Smooth muscle cell (in vitro differentiated cells): ENCODE results near the gene PAX5. TPM values are rescaled to one million over a fixed set of nuclear protein-coding genes. Genes with fewer than 3 reads are reported as not detected.

Experiments used
- DNase-seq: peaks from one replicate; lab custom pipeline; 2025; ENCODE audit not compliant: unreplicated experiment; lab: John Stamatoyannopoulos, UW
- H2AFZ ChIP-seq: fragments of 200-600 bp; sonication (generic); 2 replicates; pipeline ENCODE4 v1.6.0; 2016; ENCODE audit warnings: antibody characterized with exemption, low read depth, mild to moderate bottlenecking
- H3F3A ChIP-seq: fragments of 200-600 bp; sonication (generic); 2 replicates; pipeline ENCODE4 v1.6.0; 2017; ENCODE audit warnings: antibody characterized with exemption, low read depth
- H3K27ac ChIP-seq: fragments of 200-600 bp; sonication (generic); 2 replicates; pipeline ENCODE4 v1.5.1; 2016; ENCODE audit warnings: low read depth, mild to moderate bottlenecking
- H3K27me3 ChIP-seq: fragments of 200-600 bp; sonication (generic); 2 replicates; pipeline ENCODE4 v1.6.1; 2016; ENCODE audit warnings: low read depth, mild to moderate bottlenecking
- H3K36me3 ChIP-seq: fragments of 200-600 bp; sonication (generic); 2 replicates; pipeline ENCODE4 v1.5.1; 2016; ENCODE audit warnings: low read depth
- H3K4me1 ChIP-seq: fragments of 200-600 bp; sonication (generic); 2 replicates; pipeline ENCODE4 v1.5.1; 2016; ENCODE audit warnings: low read depth
- H3K4me2 ChIP-seq: fragments of 200-600 bp; sonication (generic); 2 replicates; pipeline ENCODE4 v1.6.0; 2016; ENCODE audit warnings: mild to moderate bottlenecking
- H3K4me3 ChIP-seq: fragments of 200-600 bp; sonication (generic); 2 replicates; pipeline ENCODE4 v1.5.1; 2016; ENCODE audit warnings: mild to moderate bottlenecking
- H3K79me2 ChIP-seq: fragments of 200-600 bp; sonication (generic); 2 replicates; pipeline ENCODE4 v1.6.0; 2016; ENCODE audit warnings: low read depth, mild to moderate bottlenecking
- H3K9ac ChIP-seq: fragments of 200-600 bp; sonication (generic); 2 replicates; pipeline ENCODE4 v1.6.0; 2016; ENCODE audit warnings: low read depth
- H3K9me3 ChIP-seq: fragments of 200-600 bp; sonication (generic); replicated peaks from 2 replicates; pipeline ENCODE4 v1.5.1; 2016; ENCODE audit warnings: low read depth
- H4K20me1 ChIP-seq: fragments of 200-600 bp; sonication (generic); 2 replicates; pipeline ENCODE4 v1.6.0; 2016; ENCODE audit warnings: low read depth
- CTCF ChIP-seq: fragments of 200-600 bp; sonication (generic); IDR thresholded peaks from 2 replicates; pipeline ENCODE4 v1.5.1; 2017; ENCODE audit warnings: borderline replicate concordance, mild to moderate bottlenecking, antibody characterized with exemption; ENCODE audit not compliant: insufficient read depth, poor library complexity, severe bottlenecking
- WGBS: methylation state at CpG from one replicate; pipeline ENCODE4 v1.1.7; 2016; ENCODE audit warnings: low lambda C conversion rate; 5-methylcytosine and 5-hydroxymethylcytosine counted together
- polyA plus RNA-seq: library from polyadenylated mRNA; unstranded; fragments of >200 nt; fragmentation: Nextera tagmentation; extraction: Ambion mirVana; gene quantifications from 2 replicates; pipeline ENCODE4 v1.2.1, GENCODE V29; 2016
- total RNA-seq: library from RNA; depleted of rRNA; stranded (reverse); fragments of >200 nt; gene quantifications from 2 replicates; pipeline ENCODE4 v1.2.3, GENCODE V29; 2014

PAX5 gene
- total and polyA plus RNA-seq, 2 experiments from 2014 or later = 0.09 TPM; not detected in 1

DNA sequence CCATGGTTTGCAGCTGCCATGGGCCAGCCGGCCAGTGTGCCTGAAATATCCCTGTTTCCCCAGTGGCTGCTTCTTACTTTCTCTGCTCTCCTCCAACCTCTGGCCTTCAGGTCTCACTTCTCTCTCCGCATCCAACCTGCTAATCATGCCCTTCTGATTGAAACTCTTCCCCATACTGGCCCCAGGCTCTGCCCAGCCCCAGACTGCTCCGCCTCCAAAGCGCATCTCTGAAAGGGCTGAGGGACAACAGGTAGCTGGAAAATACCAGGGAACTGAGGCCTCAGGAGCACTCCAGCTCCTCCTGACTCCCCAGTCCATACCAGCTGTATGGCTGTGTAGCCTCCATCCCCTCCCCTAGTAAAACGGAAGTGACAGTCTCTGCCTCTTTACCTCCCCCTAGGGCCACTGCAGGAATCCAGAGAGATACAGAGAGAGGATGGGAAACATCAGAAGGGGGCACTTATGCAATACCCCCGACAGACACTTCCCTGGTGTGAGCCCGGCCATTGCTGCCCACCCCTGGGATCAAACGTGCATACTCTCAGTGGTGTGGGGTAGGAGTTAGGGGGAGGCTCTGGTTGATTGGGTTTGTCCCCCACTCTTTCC is 34.2 kb downstream of the PAX5 start:
- Histone ChIP-seq H3K27me3 (peaks cover 58% of the 10 kb centered on the region), H3K4me2 (no peak overlapping the region), H3K9me3 (no peaks in the 10 kb centered on the region), H3K9ac (no peak overlapping the region), H3K4me3 (no peak overlapping the region), H4K20me1 (no peaks in the 10 kb centered on the region), H3K4me1 (peaks cover 13% of the 10 kb centered on the region), H3K27ac (no peak overlapping the region), H3K79me2 (no peaks in the 10 kb centered on the region), H3F3A (no peaks in the 10 kb centered on the region), H2AFZ (no peak overlapping the region), H3K36me3 (no peaks in the 10 kb centered on the region)
- 68% methylated on average over 8 of the region's 8 CpGs for WGBS
- DNase-seq = no peak
- no peak for TF ChIP-seq CTCF

DNA sequence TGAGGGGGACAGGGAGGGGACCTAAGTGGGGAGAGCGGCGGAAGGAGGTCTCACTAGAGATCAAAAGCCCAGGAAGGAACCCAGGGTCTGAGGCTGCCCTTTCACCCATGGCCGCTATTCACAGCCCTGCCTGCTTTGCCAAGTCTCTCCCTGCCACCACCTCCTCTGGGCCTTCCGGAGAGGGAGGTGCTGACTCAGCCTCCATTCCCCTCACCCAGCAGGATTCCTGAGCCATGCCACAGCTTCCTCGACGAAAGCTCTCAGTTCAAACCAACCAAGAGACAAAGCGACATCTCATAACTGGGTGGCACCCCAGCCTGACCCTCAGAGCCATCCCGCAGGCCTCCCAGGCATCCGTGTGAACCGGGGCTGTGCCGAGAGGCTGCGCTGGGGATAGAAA is 36.7 kb downstream of the PAX5 start:
- Histone ChIP-seq H3K27me3 (peaks cover 43% of the 10 kb centered on the region), H3K4me2 (no peak overlapping the region), H3K27ac (no peak overlapping the region), H3K36me3 (no peaks in the 10 kb centered on the region), H3K9me3 (no peaks in the 10 kb centered on the region), H3K4me3 (no peak overlapping the region), H3F3A (no peaks in the 10 kb centered on the region), H3K79me2 (no peaks in the 10 kb centered on the region), H3K4me1 (peaks cover 13% of the 10 kb centered on the region), H3K9ac (no peak overlapping the region), H4K20me1 (no peaks in the 10 kb centered on the region), H2AFZ (no peak overlapping the region)
- no peak for DNase-seq
- WGBS = 58% methylated on average over 12 of the region's 12 CpGs
- TF ChIP-seq CTCF = no peak

DNA sequence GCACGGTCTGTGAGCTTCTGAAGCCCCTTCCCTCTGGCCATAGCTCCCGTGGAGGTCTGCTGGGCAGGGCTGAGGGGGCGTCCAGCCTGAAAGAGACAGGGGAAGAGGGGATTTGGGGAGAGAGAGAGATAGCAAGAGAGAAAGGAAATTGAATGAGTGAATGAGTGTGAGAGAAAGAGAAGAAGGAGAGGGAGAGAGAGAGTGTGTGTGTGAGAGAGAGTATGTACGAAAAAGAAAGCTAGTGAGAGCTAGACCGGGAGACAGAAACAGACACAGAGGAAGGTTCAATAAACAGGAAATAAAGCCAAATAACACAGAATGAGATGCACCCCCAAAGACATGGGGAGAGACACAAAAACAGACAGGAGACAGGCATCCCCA is 37.4 kb downstream of the PAX5 start:
- Histone ChIP-seq H3K27me3 (peaks cover 40% of the 10 kb centered on the region), H3F3A (no peaks in the 10 kb centered on the region), H3K4me2 (no peak overlapping the region), H3K4me3 (no peak overlapping the region), H3K9ac (no peak overlapping the region), H2AFZ (no peak overlapping the region), H3K9me3 (no peaks in the 10 kb centered on the region), H3K4me1 (peaks cover 13% of the 10 kb centered on the region), H4K20me1 (no peaks in the 10 kb centered on the region), H3K36me3 (no peaks in the 10 kb centered on the region), H3K27ac (no peak overlapping the region), H3K79me2 (no peaks in the 10 kb centered on the region)
- DNase-seq = no peak
- WGBS = 82% methylated on average over 5 of the region's 5 CpGs
- no peak for TF ChIP-seq CTCF
